Prostate gland (tissue), 2 donors: Measurements from ENCODE around the gene DLG2. TPM values are rescaled to one million over a fixed set of nuclear protein-coding genes. Genes with fewer than 3 reads are reported as not detected.

Source experiments
- DNase-seq: peaks from one replicate; pipeline ENCODE4 v3.0.0-alpha.2; 2019; ENCODE audit warnings: low spot score
- H3K27ac ChIP-seq, 2 donors: fragments of 200-600 bp; sonication (generic); 2 replicates each; pipeline ENCODE4 v1.5.1; 2017 to 2019
- H3K27me3 ChIP-seq: fragments of 200-600 bp; sonication (generic); replicated peaks from 2 replicates; pipeline ENCODE4 v1.5.1; 2019; ENCODE audit not compliant: insufficient read depth
- H3K36me3 ChIP-seq, 2 donors: fragments of 200-600 bp; sonication (generic); 1 replicate in 1 of 2; 2 replicates in 1 of 2; pipeline versions ENCODE4 v1.5.1 to v1.8.1; 2017 to 2019
- H3K4me1 ChIP-seq: fragments of 200-600 bp; sonication (generic); replicated peaks from 2 replicates; pipeline ENCODE4 v1.5.1; 2019
- H3K4me3 ChIP-seq, 2 donors: fragments of 200-600 bp; sonication (generic); 2 replicates each; pipeline ENCODE4 v1.5.1; 2017 to 2019
- H3K9me3 ChIP-seq: fragments of 200-600 bp; sonication (generic); 2 replicates; pipeline ENCODE4 v1.5.1; 2017
- POLR2A ChIP-seq: fragments of 450-650 bp; IDR thresholded peaks from one replicate; pipeline ENCODE4 v1.6.1; 2016; ENCODE audit warnings: antibody characterized with exemption, mild to moderate bottlenecking
- POLR2AphosphoS5 ChIP-seq: sonication (generic); formaldehyde crosslinking; IDR thresholded peaks from one replicate; pipeline ENCODE4 v1.6.1; 2017; ENCODE audit warnings: antibody characterized with exemption
- WGBS: methylation state at CpG from one replicate; pipeline ENCODE4 v1.1.5; 2018; 5-methylcytosine and 5-hydroxymethylcytosine counted together
- intact Hi-C: fragments of 100-400 bp; cut with DNase I; formaldehyde crosslinking; loops from one replicate; pipeline ENCODE4 v1.14.2; 2022
- total RNA-seq, 2 donors: library from RNA; depleted of rRNA; stranded (reverse); fragments of >200 nt; gene quantifications; one replicate each; pipeline ENCODE4 v1.1.0, GENCODE V29; 2016
- TF ChIP-seq, protein P1 (sequence below), 4 experiments: fragments of 200-600 bp in 2 of 4; fragments of 450-650 bp in 2 of 4; sonication (generic) in 2 of 4; IDR thresholded peaks; 1 replicate in 3 of 4; 2 replicates in 1 of 4; pipeline ENCODE4 v1.5.1; 2016 to 2019; ENCODE audit warnings: antibody characterized with exemption in 4 of 4, mild to moderate bottlenecking in 2 of 4, moderate library complexity in 2 of 4

The DLG2 gene
- total RNA-seq, 2 donors from 2014 or later: 9.8 to 16.2 TPM

DNA sequence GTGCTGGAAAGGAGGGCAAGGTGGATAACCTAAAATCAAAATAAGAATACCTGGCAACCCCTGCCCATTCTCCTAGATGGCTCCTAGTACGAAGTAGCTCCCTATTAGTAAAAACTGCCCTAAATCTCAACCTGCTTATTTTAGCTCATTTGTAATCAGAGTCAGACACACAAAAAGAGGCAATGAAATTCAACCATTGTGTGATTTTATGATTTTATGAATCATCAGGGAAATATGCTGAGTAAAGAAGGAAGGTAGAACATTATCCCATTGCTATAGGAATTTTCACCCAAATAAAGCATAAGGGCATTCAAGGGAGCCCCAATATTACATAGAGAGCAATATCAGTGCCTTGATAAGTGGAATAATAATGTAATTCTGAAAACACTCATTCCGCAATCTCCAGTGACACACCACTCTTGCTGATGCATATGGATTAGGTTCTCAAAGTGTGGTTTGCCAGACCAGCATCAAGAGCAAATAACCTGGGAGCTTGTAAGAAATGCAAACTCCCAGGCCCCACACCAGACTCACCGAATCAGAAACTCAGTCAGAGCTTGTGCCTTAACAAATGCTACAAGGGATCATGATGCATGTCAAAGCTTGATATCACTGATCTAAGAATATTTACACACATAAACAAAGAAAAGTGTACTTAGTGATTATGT is 789.6 kb downstream of the DLG2 start:
- Histone ChIP-seq H3K4me3 (no peak overlapping the region), H3K4me1 (no peaks in the 10 kb centered on the region), H3K27me3 (no peaks in the 10 kb centered on the region), H3K36me3 (no peaks in the 10 kb centered on the region), H3K9me3 (no peaks in the 10 kb centered on the region), H3K27ac (no peak overlapping the region)
- 82% methylated on average over 3 of the region's 3 CpGs for WGBS
- intact Hi-C loops: no loop called here
- TF ChIP-seq POLR2AphosphoS5: no peak
- no peak for TF ChIP-seq POLR2A
- TF ChIP-seq, protein P1, sequence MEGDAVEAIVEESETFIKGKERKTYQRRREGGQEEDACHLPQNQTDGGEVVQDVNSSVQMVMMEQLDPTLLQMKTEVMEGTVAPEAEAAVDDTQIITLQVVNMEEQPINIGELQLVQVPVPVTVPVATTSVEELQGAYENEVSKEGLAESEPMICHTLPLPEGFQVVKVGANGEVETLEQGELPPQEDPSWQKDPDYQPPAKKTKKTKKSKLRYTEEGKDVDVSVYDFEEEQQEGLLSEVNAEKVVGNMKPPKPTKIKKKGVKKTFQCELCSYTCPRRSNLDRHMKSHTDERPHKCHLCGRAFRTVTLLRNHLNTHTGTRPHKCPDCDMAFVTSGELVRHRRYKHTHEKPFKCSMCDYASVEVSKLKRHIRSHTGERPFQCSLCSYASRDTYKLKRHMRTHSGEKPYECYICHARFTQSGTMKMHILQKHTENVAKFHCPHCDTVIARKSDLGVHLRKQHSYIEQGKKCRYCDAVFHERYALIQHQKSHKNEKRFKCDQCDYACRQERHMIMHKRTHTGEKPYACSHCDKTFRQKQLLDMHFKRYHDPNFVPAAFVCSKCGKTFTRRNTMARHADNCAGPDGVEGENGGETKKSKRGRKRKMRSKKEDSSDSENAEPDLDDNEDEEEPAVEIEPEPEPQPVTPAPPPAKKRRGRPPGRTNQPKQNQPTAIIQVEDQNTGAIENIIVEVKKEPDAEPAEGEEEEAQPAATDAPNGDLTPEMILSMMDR (IDR thresholded peaks at IDR 0.05): no peak
- no peak for DNase-seq

DNA sequence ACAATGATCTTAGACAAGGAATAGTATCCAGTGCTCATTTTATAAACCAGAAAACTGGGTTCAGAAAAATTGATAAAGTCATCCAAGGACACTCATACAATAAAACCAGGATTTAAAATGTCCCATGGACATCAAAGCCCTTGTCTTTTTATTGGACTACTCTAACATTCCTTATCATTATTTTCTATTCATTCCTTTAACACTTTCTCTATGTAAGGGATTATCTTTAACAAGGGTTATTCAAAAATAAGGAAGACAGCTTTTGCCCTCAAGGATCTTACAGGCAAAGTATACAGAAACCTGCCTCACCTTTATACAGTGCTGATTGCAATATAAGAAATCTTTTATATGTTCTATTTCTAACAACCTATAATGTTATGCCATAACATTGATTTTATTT is 790.8 kb downstream of the DLG2 start:
- DNase-seq: no peak
- no peak overlapping the region for H3K27ac ChIP-seq
- TF ChIP-seq, protein P1 (IDR thresholded peaks at IDR 0.05): no peak
- no peak for TF ChIP-seq POLR2AphosphoS5
- no peak for TF ChIP-seq POLR2A
- no peaks in the 10 kb centered on the region for H3K9me3 ChIP-seq
- no peak overlapping the region for H3K4me3 ChIP-seq
- no peaks in the 10 kb centered on the region for H3K4me1 ChIP-seq
- no peaks in the 10 kb centered on the region for H3K36me3 ChIP-seq
- H3K27me3 ChIP-seq: no peaks in the 10 kb centered on the region
- intact Hi-C loops: no loop called here

DNA sequence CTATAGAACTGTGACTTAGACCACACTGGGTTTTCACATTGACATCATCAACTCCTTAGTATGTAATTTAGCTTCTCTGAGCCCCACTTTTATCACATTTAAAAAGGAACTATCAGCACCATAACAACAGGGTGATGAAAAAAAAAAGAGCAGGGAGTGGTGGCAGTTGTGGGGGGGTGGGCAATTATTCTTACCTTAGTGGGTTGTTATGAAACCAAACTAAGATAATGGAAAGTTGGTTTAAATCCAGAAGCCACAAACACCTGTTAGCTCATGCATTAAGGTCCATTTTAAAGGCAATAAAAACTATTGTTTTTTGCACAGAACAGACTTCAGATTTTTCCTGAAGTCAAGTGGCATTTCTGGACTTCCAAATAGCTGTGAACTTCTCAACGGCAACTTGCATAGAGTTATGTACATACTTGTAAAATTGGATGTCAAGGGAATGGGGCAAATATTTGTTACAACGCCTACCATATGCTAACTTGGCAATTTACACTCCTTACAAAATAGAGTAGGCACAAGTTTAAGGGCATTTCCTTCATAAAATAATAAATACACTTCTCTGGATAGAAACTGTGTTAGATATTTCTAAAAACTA is 793.6 kb downstream of the DLG2 start:
- intact Hi-C loops: no loop called here
- Histone ChIP-seq H3K27ac (no peak overlapping the region), H3K9me3 (no peaks in the 10 kb centered on the region), H3K27me3 (no peaks in the 10 kb centered on the region), H3K4me1 (no peaks in the 10 kb centered on the region), H3K4me3 (no peak overlapping the region), H3K36me3 (no peaks in the 10 kb centered on the region)
- no peak for TF ChIP-seq POLR2AphosphoS5
- TF ChIP-seq, protein P1 (IDR thresholded peaks at IDR 0.05): no peak
- WGBS: 35% methylated on average over 2 of the region's 2 CpGs
- DNase-seq: no peak

DNA sequence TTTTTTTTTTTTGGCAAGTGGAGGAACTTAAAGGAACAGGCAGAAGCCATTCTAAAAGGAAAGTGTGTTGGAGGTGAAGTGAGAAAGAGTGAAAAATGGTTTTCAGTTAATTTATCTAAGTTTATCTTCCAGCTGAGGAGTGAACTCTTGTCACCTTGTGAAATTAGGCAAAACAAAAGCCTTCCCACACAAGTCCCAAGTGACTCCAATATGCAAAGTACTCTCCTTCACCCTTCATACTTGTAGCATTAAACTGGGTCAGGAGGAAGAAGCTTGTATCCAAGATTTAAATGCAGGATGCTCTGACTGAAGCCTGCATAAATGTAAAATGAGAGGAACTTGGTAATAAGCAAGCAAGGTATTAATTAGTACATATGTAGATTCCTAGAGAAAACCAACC is 796.8 kb downstream of the DLG2 start:
- no peaks in the 10 kb centered on the region for H3K9me3 ChIP-seq
- no peaks in the 10 kb centered on the region for H3K27me3 ChIP-seq
- no peaks in the 10 kb centered on the region for H3K4me1 ChIP-seq

More for the DNA sequence above, 796.8 kb downstream of the DLG2 start:
- intact Hi-C loops: no loop called here
- Histone ChIP-seq H3K4me3 (no peak overlapping the region), H3K27ac (no peak overlapping the region), H3K36me3 (no peaks in the 10 kb centered on the region)
- no peak for DNase-seq
- TF ChIP-seq POLR2AphosphoS5: no peak
- TF ChIP-seq, protein P1 (IDR thresholded peaks at IDR 0.05): no peak
- TF ChIP-seq POLR2A: no peak
